GM18909 (cell line): ENCODE results near the gene PLA2G6.
A peak's percentile ranks its signal among the peaks of the same experiment; 100 is the strongest.

ENCODE experiments used
- ATAC-seq: cut with Tn5 transposase; IDR thresholded peaks from one replicate; pipeline ENCODE4 v1.9.1; 2021; ENCODE audit warnings: mild to moderate bottlenecking; ENCODE audit not compliant: unreplicated experiment, poor library complexity

The PLA2G6 gene

GRCh38 chr22:38215156-38216038 lies 33.8 kb upstream of the PLA2G6 start:
- ATAC-seq: no peak

GRCh38 chr22:38214302-38215056 lies 32.8 kb upstream of the PLA2G6 start:
- no peak for ATAC-seq

GRCh38 chr22:38213990-38214301 lies 32.3 kb upstream of the PLA2G6 start:
- no peak for ATAC-seq

GRCh38 chr22:38213319-38213989 lies 31.8 kb upstream of the PLA2G6 start:
- ATAC-seq: no peak

- ATAC-seq: no peak
These were observed 30.8 kb upstream of the PLA2G6 start for GRCh38 chr22:38212442-38212841.

- no peak for ATAC-seq
These were observed 29.9 kb upstream of the PLA2G6 start for GRCh38 chr22:38211556-38211955.

GRCh38 chr22:38208551-38208968 lies 26.9 kb upstream of the PLA2G6 start:
- ATAC-seq: no peak

- no peak for ATAC-seq
These were observed 26.3 kb upstream of the PLA2G6 start for GRCh38 chr22:38207898-38208432.

- no peak for ATAC-seq
These were observed 23.9 kb upstream of the PLA2G6 start for GRCh38 chr22:38205261-38206128.

GRCh38 chr22:38204784-38205183 lies 23.2 kb upstream of the PLA2G6 start:
- no peak for ATAC-seq

GRCh38 chr22:38203855-38204514 lies 22.4 kb upstream of the PLA2G6 start:
- no peak for ATAC-seq

- ATAC-seq: no peak
These were observed 21.6 kb upstream of the PLA2G6 start for GRCh38 chr22:38203090-38203810.

- peak; percentile 15 for ATAC-seq
These were observed 20.9 kb upstream of the PLA2G6 start for GRCh38 chr22:38202437-38203089.

GRCh38 chr22:38201711-38202436 lies 20.2 kb upstream of the PLA2G6 start, which contains the start of gene MAFF:
TSS of gene MAFF (plus strand) at chr22:38201994. CDS start at chr22:38213854, 11,860 bp downstream.
- ATAC-seq: peak; percentile 59

- no peak for ATAC-seq
These were observed 19.7 kb upstream of the PLA2G6 start for GRCh38 chr22:38201371-38201710.

GRCh38 chr22:38199826-38200559 lies 18.4 kb upstream of the PLA2G6 start:
- ATAC-seq: no peak
